Measurements from ENCODE around the gene ACADM. TPM values are rescaled to one million over a fixed set of nuclear protein-coding genes. Genes with fewer than 3 reads are reported as not detected.
A peak's percentile ranks its signal among the peaks of the same experiment; 100 is the strongest.

The ACADM gene
- total RNA-seq, 1 donor from 2014 or later = 36.2 TPM

DNA sequence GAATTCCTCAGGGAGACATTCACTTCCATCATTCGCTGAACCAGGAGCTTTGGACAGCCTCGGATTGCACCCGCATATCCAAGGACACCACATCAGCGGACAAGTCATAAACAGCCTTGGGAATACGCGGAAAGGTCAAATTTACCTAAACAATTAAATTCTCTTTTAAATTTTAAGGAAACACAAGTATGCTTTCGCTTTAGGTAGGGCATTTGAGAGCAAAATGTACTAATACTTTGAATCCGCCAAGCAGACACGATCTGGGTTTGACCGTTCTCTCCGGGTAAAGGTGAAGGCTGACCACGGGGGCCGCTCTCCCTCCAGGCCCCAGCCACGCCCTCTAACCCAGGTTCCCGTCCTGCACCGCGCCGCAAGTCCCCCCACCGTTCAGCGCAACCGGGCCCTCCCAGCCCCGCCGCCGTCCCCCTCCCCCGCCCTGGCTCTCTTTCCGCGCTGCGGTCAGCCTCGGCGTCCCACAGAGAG lies 479 bp upstream of the ACADM start:
- Mint-ChIP-seq H3K9me3 (ENCODE audit: unreplicated experiment) (no peaks in the 10 kb centered on the region), H3K4me1 (ENCODE audit: unreplicated experiment) (peaks cover 32% of the 10 kb centered on the region), H3K27ac (ENCODE audit: unreplicated experiment) (peak overlapping the region; percentile 98), H3K36me3 (ENCODE audit: unreplicated experiment) (no peaks in the 10 kb centered on the region), H3K27me3 (ENCODE audit: unreplicated experiment) (no peaks in the 10 kb centered on the region), H3K4me3 (ENCODE audit: unreplicated experiment) (peak overlapping the region; percentile 98)
- peak; percentile 89 for DNase-seq (ENCODE audit: extremely low spot score, unreplicated experiment)
- TF ChIP-seq, protein P1, sequence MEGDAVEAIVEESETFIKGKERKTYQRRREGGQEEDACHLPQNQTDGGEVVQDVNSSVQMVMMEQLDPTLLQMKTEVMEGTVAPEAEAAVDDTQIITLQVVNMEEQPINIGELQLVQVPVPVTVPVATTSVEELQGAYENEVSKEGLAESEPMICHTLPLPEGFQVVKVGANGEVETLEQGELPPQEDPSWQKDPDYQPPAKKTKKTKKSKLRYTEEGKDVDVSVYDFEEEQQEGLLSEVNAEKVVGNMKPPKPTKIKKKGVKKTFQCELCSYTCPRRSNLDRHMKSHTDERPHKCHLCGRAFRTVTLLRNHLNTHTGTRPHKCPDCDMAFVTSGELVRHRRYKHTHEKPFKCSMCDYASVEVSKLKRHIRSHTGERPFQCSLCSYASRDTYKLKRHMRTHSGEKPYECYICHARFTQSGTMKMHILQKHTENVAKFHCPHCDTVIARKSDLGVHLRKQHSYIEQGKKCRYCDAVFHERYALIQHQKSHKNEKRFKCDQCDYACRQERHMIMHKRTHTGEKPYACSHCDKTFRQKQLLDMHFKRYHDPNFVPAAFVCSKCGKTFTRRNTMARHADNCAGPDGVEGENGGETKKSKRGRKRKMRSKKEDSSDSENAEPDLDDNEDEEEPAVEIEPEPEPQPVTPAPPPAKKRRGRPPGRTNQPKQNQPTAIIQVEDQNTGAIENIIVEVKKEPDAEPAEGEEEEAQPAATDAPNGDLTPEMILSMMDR (IDR thresholded peaks at IDR 0.05) = no peak

DNA sequence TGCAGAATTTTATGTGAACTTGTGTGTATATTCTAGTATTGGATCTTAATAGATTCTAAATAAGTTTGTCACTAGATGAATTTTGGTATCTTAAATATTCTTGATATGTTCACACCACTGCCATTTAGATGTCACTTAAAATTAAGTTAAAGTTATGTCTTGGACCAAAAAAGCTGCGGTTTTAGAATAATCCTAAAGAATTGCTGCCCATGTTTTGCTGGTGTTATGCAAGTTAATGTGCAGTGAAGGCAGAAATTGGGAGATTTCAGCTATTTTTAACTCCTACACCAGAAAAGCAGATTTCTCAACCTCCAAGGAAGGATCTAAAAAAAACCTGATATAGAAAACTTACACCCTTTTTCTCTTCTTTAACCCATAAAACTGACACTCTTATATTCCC lies 757 bp downstream of the ACADM start:
- peaks cover 35% of the 10 kb centered on the region for H3K4me1 Mint-ChIP-seq (ENCODE audit: unreplicated experiment)
- DNase-seq (ENCODE audit: extremely low spot score, unreplicated experiment) = no peak
- peak overlapping the region; percentile 98 for H3K4me3 Mint-ChIP-seq (ENCODE audit: unreplicated experiment)
- H3K36me3 Mint-ChIP-seq (ENCODE audit: unreplicated experiment) = peaks cover 3% of the 10 kb centered on the region
- H3K9me3 Mint-ChIP-seq (ENCODE audit: unreplicated experiment) = no peaks in the 10 kb centered on the region
- TF ChIP-seq, protein P1 (IDR thresholded peaks at IDR 0.05) = no peak
- peak overlapping the region; percentile 98 for H3K27ac Mint-ChIP-seq (ENCODE audit: unreplicated experiment)
- no peaks in the 10 kb centered on the region for H3K27me3 Mint-ChIP-seq (ENCODE audit: unreplicated experiment)

DNA sequence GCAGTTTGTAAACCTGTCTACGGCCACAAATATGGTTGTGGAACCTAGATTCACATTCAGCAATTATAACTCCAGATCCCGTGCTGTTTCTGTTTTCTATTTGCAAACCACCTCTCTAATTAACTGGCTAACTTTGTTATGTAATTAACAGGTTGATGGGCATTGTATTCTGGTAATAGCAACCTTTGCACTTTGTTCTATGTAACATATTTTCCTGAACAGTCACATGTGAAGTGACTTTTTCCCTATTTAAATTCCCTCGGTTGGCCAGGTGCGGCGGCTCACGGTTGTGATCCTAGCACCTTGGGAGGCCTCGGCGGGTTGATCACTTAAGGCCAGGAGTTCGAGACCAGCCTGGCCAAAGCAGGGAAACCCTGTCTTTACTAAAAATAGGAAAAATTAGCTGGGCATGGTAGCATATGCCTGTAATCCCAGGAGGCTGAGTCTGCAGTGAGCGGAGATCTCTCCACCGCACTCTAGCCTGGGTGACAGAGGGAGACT lies 1.4 kb downstream of the ACADM start:
- TF ChIP-seq, protein P1 (IDR thresholded peaks at IDR 0.05) = no peak
- H3K4me3 Mint-ChIP-seq (ENCODE audit: unreplicated experiment) = peak overlapping the region; percentile 98
- peak overlapping the region; percentile 24 for H3K27ac Mint-ChIP-seq (ENCODE audit: unreplicated experiment)

DNA sequence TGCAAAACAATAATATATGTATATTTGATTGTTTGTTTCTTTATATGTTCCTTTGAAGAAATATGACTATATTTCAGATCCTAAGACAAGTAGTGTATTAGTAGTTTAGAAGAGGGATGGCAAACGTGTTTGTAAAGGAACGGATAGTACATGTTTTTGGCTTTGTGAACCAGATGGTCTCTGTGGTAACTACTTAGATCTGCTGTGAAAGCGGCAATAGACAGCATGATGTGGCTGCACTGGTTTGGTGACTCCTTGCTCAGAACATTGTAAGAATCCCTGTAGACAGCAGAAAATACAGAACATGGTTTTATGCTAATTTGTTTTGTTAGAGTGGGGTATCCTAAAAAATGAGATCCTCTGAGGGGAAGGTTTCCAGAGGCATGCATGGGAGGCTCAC lies 3.1 kb downstream of the ACADM start:
- Mint-ChIP-seq H3K27ac (ENCODE audit: unreplicated experiment) (no peak overlapping the region), H3K36me3 (ENCODE audit: unreplicated experiment) (peaks cover 5% of the 10 kb centered on the region), H3K27me3 (ENCODE audit: unreplicated experiment) (no peaks in the 10 kb centered on the region), H3K9me3 (ENCODE audit: unreplicated experiment) (no peaks in the 10 kb centered on the region), H3K4me1 (ENCODE audit: unreplicated experiment) (peaks cover 37% of the 10 kb centered on the region), H3K4me3 (ENCODE audit: unreplicated experiment) (no peak overlapping the region)
- no peak for DNase-seq (ENCODE audit: extremely low spot score, unreplicated experiment)
- TF ChIP-seq, protein P1 (IDR thresholded peaks at IDR 0.05) = no peak

More for the DNA sequence above, 1.4 kb downstream of the ACADM start:
- H3K4me1 Mint-ChIP-seq (ENCODE audit: unreplicated experiment) = peaks cover 35% of the 10 kb centered on the region
- H3K9me3 Mint-ChIP-seq (ENCODE audit: unreplicated experiment) = no peaks in the 10 kb centered on the region
- H3K27me3 Mint-ChIP-seq (ENCODE audit: unreplicated experiment) = no peaks in the 10 kb centered on the region
- H3K36me3 Mint-ChIP-seq (ENCODE audit: unreplicated experiment) = peaks cover 3% of the 10 kb centered on the region
- no peak for DNase-seq (ENCODE audit: extremely low spot score, unreplicated experiment)

DNA sequence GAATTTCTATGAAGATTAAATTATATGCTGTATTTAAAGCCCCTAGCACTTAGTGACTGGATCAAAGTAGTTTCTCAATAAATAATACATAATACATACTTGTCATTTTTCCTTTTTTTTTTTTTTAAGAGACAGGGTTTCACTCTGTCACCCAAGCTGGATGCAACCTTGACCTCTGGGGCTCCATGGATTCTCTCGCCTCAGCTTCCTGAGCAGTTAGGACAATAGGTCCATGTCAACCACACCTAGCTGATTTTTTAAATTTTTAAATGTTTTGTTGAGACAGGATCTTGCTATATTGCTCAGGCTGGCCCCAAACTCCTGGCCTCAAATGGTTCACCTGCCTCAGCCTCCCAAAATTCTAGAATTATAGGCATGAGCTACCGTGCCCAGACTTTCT lies 5.9 kb downstream of the ACADM start:
- Mint-ChIP-seq H3K9me3 (ENCODE audit: unreplicated experiment) (no peaks in the 10 kb centered on the region), H3K27me3 (ENCODE audit: unreplicated experiment) (no peaks in the 10 kb centered on the region), H3K27ac (ENCODE audit: unreplicated experiment) (no peak overlapping the region), H3K4me3 (ENCODE audit: unreplicated experiment) (no peak overlapping the region), H3K4me1 (ENCODE audit: unreplicated experiment) (peaks cover 28% of the 10 kb centered on the region), H3K36me3 (ENCODE audit: unreplicated experiment) (peaks cover 24% of the 10 kb centered on the region)
- DNase-seq (ENCODE audit: extremely low spot score, unreplicated experiment) = no peak
- TF ChIP-seq, protein P1 (IDR thresholded peaks at IDR 0.05) = no peak

Data from osteocyte (in vitro differentiated cells).